PC-9 (cell line): ENCODE data around the gene YIF1B.

Source experiments
- CTCF ChIP-seq: fragments of 200-600 bp; sonication (generic); conservative IDR thresholded peaks from 2 replicates; pipeline ENCODE4 v1.6.1; 2017; ENCODE audit warnings: mixed run types, antibody characterized with exemption, mild to moderate bottlenecking, moderate library complexity
- EZH2 ChIP-seq: fragments of 200-600 bp; sonication (generic); IDR thresholded peaks from 2 replicates; pipeline ENCODE4 v1.8.0; 2017; ENCODE audit warnings: antibody characterized with exemption, low read depth

- TF ChIP-seq CTCF, result no peak
- TF ChIP-seq EZH2, result no peak
Measured at GRCh38 chr19:38315657-38316476, at the start of gene YIF1B.
